Gastrocnemius medialis (tissue), 4 donors: Measurements from ENCODE around the gene CFAP46. TPM values are rescaled to one million over a fixed set of nuclear protein-coding genes. Genes with fewer than 3 reads are reported as not detected.

ENCODE experiments used
- ATAC-seq, 2 donors: fragments of 150-250 bp; one replicate each; pipeline ENCODE4 v1.9.1; 2016
- DNase-seq, 2 donors: peaks; one replicate each; pipeline ENCODE4 v3.0.0-alpha.2; 2019
- H3K27ac ChIP-seq, 4 donors: fragments of 200-600 bp; sonication (generic); 1 replicate in 1 of 4; 2 replicates in 3 of 4; pipeline ENCODE4 v1.5.1; 2016 to 2018; ENCODE audit warnings: mild to moderate bottlenecking in 2 of 4, moderate library complexity in 1 of 4
- H3K27me3 ChIP-seq, 3 donors: fragments of 200-600 bp; sonication (generic) in 2 of 3; 1 replicate in 1 of 3; 2 replicates in 2 of 3; pipeline versions ENCODE4 v1.5.1 to v1.6.0; 2016 to 2019; ENCODE audit warnings: mild to moderate bottlenecking in 1 of 3, moderate library complexity in 1 of 3
- H3K36me3 ChIP-seq, 2 donors: fragments of 200-600 bp; sonication (generic) in 1 of 2; one replicate each; pipeline ENCODE4 v1.5.1; 2017 to 2018
- H3K4me1 ChIP-seq, 2 donors: fragments of 200-600 bp; sonication (generic) in 1 of 2; one replicate each; pipeline ENCODE4 v1.5.1; 2016 to 2017; ENCODE audit warnings: mild to moderate bottlenecking in 2 of 2
- H3K4me3 ChIP-seq, 4 donors: fragments of 200-600 bp; sonication (generic) in 3 of 4; 1 replicate in 1 of 4; 2 replicates in 3 of 4; pipeline ENCODE4 v1.5.1; 2016 to 2019; ENCODE audit warnings: mild to moderate bottlenecking in 2 of 4
- H3K9me3 ChIP-seq, 3 donors: fragments of 200-600 bp; sonication (generic) in 2 of 3; 1 replicate in 1 of 3; 2 replicates in 2 of 3; pipeline ENCODE4 v1.5.1; 2016 to 2019
- CTCF ChIP-seq, 5 experiments: fragments of 450-650 bp in 3 of 5; fragments of 200-600 bp in 2 of 5; sonication (generic) in 2 of 5; IDR thresholded peaks in 4 of 5; conservative IDR thresholded peaks in 1 of 5; 1 replicate in 4 of 5; 2 replicates in 1 of 5; pipeline ENCODE4 v1.5.1; 2016 to 2019; ENCODE audit warnings: antibody characterized with exemption in 5 of 5, mild to moderate bottlenecking in 3 of 5, moderate library complexity in 3 of 5
- POLR2A ChIP-seq, 2 donors: fragments of 450-650 bp; IDR thresholded peaks; one replicate each; pipeline ENCODE4 v1.6.1; 2017; ENCODE audit warnings: antibody characterized with exemption in 2 of 2, mild to moderate bottlenecking in 2 of 2, moderate library complexity in 2 of 2
- in situ Hi-C, 4 donors: fragments of 200-750 bp; cut with MboI; loops; one replicate each; pipeline versions ENCODE4 v1.15.0 to v1.8.0; 2017; ENCODE audit warnings: low sequenced_read_pairs in 4 of 4
- intact Hi-C: fragments of 100-400 bp; cut with DNase I; formaldehyde crosslinking; loops from one replicate; pipeline ENCODE4 v1.15.1; 2023; ENCODE audit warnings: low total_unique reads
- total RNA-seq, 4 donors: library from RNA; depleted of rRNA; stranded (reverse); fragments of >200 nt; gene quantifications; one replicate each; pipeline versions ENCODE4 v1.1.0 to v1.2.3, GENCODE V29; 2016

Gene CFAP46
- total RNA-seq, 4 donors from 2014 or later: 4.2 to 27.9 (median 11.9) TPM

DNA sequence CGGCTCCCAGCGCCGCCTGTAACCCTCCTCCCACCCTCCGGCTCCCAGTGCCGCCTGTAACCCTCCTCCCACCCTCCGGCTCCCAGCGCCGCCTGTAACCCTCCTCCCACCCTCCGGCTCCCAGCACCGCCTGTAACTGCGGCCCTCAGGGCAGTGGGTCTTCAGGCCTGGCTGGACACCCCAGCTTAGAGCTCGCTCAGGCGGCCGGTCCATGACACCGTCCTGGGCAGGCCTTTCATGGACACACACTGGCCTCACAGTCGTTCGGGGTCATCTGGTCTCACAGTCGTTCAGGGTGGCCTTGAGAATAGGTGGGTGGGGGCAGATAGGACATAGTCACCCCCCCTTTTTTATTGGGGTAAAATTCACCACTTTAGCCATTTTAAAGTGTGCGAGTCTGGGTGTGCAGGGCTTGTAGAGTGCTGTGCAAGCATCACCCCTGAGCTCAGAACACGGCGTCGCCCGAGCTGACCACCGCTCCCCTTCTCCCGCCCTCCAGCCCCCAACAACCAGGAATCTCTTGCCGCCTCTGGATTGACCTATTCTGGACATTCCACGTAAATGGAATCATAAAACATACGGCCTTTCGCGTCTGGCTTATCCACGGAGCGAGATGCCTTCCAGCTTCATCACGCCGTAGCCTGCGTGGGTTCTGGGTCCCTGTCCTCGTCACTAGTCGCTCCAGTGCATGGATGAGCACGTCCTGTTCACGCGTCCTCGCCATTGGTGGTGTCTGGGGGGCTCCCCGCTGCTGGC, 41.1 kb upstream of the CFAP46 start:
- Histone ChIP-seq H3K27me3 (peaks cover 3 to 20% (median 10%) of the 10 kb centered on the region in 3 donors), H3K4me1 (no peaks in the 10 kb centered on the region), H3K36me3 (no peaks in the 10 kb centered on the region), H3K9me3 (no peaks in the 10 kb centered on the region), H3K4me3 (no peak overlapping the region), H3K27ac (no peak overlapping the region)
- no peak for TF ChIP-seq POLR2A (IDR thresholded peaks at IDR 0.05)
- no peak for TF ChIP-seq CTCF (IDR thresholded peaks at IDR 0.05 in 4 of 5, conservative IDR thresholded peaks at IDR 0.05 in 1 of 5)
- intact Hi-C loops: no loop called here
- ATAC-seq: no peak
- in situ Hi-C loops: no loop called here
- no peak for DNase-seq

GRCh38 chr10:132982301-132982989, 40.1 kb upstream of the CFAP46 start:
- in situ Hi-C loops (no loop called here), intact Hi-C loops (no loop called here)
- DNase-seq (no peak), ATAC-seq (no peak)
- TF ChIP-seq POLR2A (IDR thresholded peaks at IDR 0.05) (no peak), CTCF (IDR thresholded peaks at IDR 0.05 in 4 of 5, conservative IDR thresholded peaks at IDR 0.05 in 1 of 5) (no peak)
- H3K4me1 ChIP-seq: no peaks in the 10 kb centered on the region
- H3K4me3 ChIP-seq: no peak overlapping the region
- H3K36me3 ChIP-seq: no peaks in the 10 kb centered on the region
- peaks cover 3 to 20% (median 10%) of the 10 kb centered on the region in 3 donors for H3K27me3 ChIP-seq
- H3K9me3 ChIP-seq: no peaks in the 10 kb centered on the region
- H3K27ac ChIP-seq: no peak overlapping the region

- Histone ChIP-seq H3K36me3 (no peaks in the 10 kb centered on the region), H3K27me3 (peaks cover 7 to 20% (median 10%) of the 10 kb centered on the region in 3 donors), H3K27ac (no peak overlapping the region), H3K4me3 (no peak overlapping the region), H3K9me3 (no peaks in the 10 kb centered on the region), H3K4me1 (no peaks in the 10 kb centered on the region)
- no peak for TF ChIP-seq CTCF (IDR thresholded peaks at IDR 0.05 in 4 of 5, conservative IDR thresholded peaks at IDR 0.05 in 1 of 5)
- no peak for TF ChIP-seq POLR2A (IDR thresholded peaks at IDR 0.05)
- DNase-seq (no peak), ATAC-seq (no peak)
- in situ Hi-C loops: no loop called here
- intact Hi-C loops: no loop called here
These were observed 39.4 kb upstream of the CFAP46 start for GRCh38 chr10:132981746-132982145.

- no peak overlapping the region for H3K4me3 ChIP-seq
- peaks cover 8 to 20% (median 10%) of the 10 kb centered on the region in 3 donors for H3K27me3 ChIP-seq
- no peaks in the 10 kb centered on the region for H3K9me3 ChIP-seq
- TF ChIP-seq CTCF (IDR thresholded peaks at IDR 0.05 in 4 of 5, conservative IDR thresholded peaks at IDR 0.05 in 1 of 5): no peak
- TF ChIP-seq POLR2A (IDR thresholded peaks at IDR 0.05): no peak
- in situ Hi-C loops (no loop called here), intact Hi-C loops (no loop called here)
- ATAC-seq (no peak), DNase-seq (no peak)
- H3K27ac ChIP-seq: no peak overlapping the region
- no peaks in the 10 kb centered on the region for H3K36me3 ChIP-seq
- H3K4me1 ChIP-seq: no peaks in the 10 kb centered on the region
These were observed 38.8 kb upstream of the CFAP46 start for GRCh38 chr10:132981173-132981555.
